Erythroblast (primary cell): ENCODE results near the gene TEKT1.
A peak's percentile ranks its signal among the peaks of the same experiment; 100 is the strongest.

Experiments used
- DNase-seq, 2 experiments: peaks; one replicate each; lab custom pipeline; 2025; lab: John Stamatoyannopoulos, UW
- GATA1 ChIP-seq: IDR thresholded peaks from 2 replicates; pipeline ENCODE4 v1.6.1; 2011; ENCODE audit warnings: low read depth, mild to moderate bottlenecking, control low read depth, low read length, moderate library complexity
- POLR2A ChIP-seq: IDR thresholded peaks from 2 replicates; pipeline ENCODE4 v1.6.1; 2011; ENCODE audit warnings: mild to moderate bottlenecking, low read length

The TEKT1 gene

GRCh38 chr17:6757747-6758146 lies 73.8 kb downstream of the TEKT1 start:
- TF ChIP-seq GATA1 (no peak), POLR2A (no peak)
- DNase-seq, result no peak

GRCh38 chr17:6756425-6757031 lies 75.0 kb downstream of the TEKT1 start:
- DNase-seq, result no peak
- no peak for TF ChIP-seq GATA1
- no peak for TF ChIP-seq POLR2A

GRCh38 chr17:6755731-6756184 lies 75.8 kb downstream of the TEKT1 start, which contains the start of gene XAF1:
XAF1 (plus strand) TSS chr17:6756046; CDS start chr17:6756079, 33 bp downstream.
- no peak for TF ChIP-seq POLR2A
- no peak for TF ChIP-seq GATA1
- DNase-seq, result peak; percentile 34 to 49

DNA sequence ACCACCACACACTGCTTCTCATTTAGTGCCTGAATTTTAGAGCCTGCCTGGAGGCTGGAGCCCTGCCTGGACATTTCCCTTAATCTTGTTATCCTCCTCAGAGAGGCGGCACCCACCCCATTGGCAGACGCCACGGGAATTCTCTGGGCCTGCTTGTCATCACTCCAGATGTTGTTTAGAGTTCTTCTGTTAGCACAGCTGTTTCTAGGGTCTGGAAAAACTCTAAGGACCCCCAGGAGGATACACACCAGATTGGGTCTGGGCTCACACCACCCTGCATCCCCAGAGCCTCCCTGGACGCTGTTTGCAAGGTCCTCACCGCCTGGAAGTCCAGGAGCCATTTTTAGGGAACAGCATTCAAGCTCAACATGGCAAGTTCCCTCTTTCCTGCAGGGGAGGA lies 76.2 kb downstream of the TEKT1 start:
- no peak for DNase-seq
- no peak for TF ChIP-seq GATA1
- no peak for TF ChIP-seq POLR2A

GRCh38 chr17:6753546-6753945 lies 78.0 kb downstream of the TEKT1 start:
- no peak for DNase-seq
- TF ChIP-seq POLR2A (no peak), GATA1 (no peak)

GRCh38 chr17:6753006-6753445 lies 78.5 kb downstream of the TEKT1 start:
- TF ChIP-seq POLR2A (no peak), GATA1 (no peak)
- DNase-seq, result peak in 1 of 2 experiments; percentile 3

DNA sequence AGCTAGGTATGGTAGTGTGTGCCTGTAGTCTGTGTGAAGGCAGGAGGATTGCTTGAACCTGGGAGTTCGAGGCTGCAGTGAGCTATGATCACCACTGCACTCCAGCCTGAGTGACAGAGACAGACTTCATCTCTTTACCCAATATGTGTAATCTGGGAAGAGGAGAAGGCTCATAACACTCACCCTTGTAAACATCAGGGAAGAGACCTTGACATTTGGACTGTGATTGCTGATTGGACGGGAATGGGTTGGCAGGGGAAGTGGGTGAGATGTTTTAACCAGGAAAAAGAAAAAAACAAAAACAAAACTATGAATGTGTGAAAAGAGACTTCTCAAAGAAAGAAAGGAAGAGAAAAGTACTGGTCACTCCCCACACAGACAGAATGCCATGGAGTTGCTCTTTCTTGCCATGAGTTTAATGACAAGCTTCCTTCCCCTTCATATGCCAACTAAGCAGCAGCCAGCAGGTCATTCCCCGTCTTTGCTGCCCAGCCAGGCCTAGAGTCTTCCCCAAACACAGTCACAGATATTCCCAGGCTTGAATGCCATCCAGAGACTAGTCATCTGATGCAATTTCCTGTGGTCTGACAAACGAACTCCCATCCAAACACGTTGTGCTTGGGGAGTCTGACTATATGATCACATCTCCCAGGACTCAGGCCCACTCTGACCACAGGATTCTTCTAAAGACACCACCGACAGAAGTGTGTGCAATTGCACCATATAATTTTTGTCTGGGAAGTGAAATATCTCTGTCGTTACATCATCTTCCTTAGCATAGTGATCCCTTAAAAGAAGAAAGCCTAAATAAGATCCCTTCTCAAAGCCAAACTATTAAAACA lies 79.2 kb downstream of the TEKT1 start:
- TF ChIP-seq GATA1 (no peak), POLR2A (no peak)
- DNase-seq, result no peak

- TF ChIP-seq POLR2A (no peak), GATA1 (no peak)
- DNase-seq, result no peak
Measured at GRCh38 chr17:6749519-6749918, 82.0 kb downstream of the TEKT1 start.

- DNase-seq, result no peak
Measured at GRCh38 chr17:6748617-6749016, 82.9 kb downstream of the TEKT1 start.

More at GRCh38 chr17:6748617-6749016, 82.9 kb downstream of the TEKT1 start:
- TF ChIP-seq GATA1, result no peak
- TF ChIP-seq POLR2A, result no peak
